ENCODE results near the gene LARGE1. TPM values are rescaled to one million over a fixed set of nuclear protein-coding genes. Genes with fewer than 3 reads are reported as not detected.

LARGE1 gene
- total RNA-seq, 1 donor from 2014 or later = 0.89 TPM

- no peak overlapping the region for H3K27ac Mint-ChIP-seq
- no peaks in the 10 kb centered on the region for H3K27me3 Mint-ChIP-seq (ENCODE audit: low read depth)
Measured at GRCh38 chr22:33735978-33736377, 184.3 kb downstream of the LARGE1 start.

DNA sequence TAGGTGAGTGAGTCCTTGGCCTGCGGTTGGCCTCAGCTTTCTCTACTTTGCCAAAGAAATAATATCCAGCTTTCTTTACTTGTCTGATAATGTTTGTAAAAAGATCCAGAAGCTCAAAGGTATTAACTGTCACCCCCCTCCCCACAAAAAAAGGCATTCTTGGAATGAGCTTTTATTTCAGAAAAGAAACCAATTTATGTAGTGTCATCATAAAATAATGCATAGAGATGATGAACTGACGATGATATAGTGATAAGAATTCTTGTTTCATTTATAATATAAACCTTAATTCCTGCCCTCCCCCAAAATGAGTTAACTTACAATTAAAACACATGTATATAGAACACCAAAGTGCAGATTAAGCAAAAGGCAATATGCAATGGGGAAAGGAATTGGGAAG is 191.4 kb downstream of the LARGE1 start:
- no peaks in the 10 kb centered on the region for H3K36me3 Mint-ChIP-seq (ENCODE audit: low read depth)
- H3K4me1 Mint-ChIP-seq (ENCODE audit: low read depth) = no peaks in the 10 kb centered on the region
- no peak for DNase-seq (ENCODE audit: low spot score)
- H3K27ac Mint-ChIP-seq = no peak overlapping the region
- intact Hi-C loops (cut with micrococcal nuclease) = no loop called here
- no peak overlapping the region for H3K4me3 Mint-ChIP-seq (ENCODE audit: low read depth)
- H3K27me3 Mint-ChIP-seq (ENCODE audit: low read depth) = no peaks in the 10 kb centered on the region
- peaks cover 51% of the 10 kb centered on the region for H3K9me3 Mint-ChIP-seq

More at GRCh38 chr22:33735978-33736377, 184.3 kb downstream of the LARGE1 start:
- H3K4me3 Mint-ChIP-seq (ENCODE audit: low read depth) = no peak overlapping the region
- H3K36me3 Mint-ChIP-seq (ENCODE audit: low read depth) = no peaks in the 10 kb centered on the region
- DNase-seq (ENCODE audit: low spot score) = no peak
- H3K9me3 Mint-ChIP-seq = peaks cover 48% of the 10 kb centered on the region
- intact Hi-C loops (cut with micrococcal nuclease) = no loop called here
- no peaks in the 10 kb centered on the region for H3K4me1 Mint-ChIP-seq (ENCODE audit: low read depth)

DNA sequence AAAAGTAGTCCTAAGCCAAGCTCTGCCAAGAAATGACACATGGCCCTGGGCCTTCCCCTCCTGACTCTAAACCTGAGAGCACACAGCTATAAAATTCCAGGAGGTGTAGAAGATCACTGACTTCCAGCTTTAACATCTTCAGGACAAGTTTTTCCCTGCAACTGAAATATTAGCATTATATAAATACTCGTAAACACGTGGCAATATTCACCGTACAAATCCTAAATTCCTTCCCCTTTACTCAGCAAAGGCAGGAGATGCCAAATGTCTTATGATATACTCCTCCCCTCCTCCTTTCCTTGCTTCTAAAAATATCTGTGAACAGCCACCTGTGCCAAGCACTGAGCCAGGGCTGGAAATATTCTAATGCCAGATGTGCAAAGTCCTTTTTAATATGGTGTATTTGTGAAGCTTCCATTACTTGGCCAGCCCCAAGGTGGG is 194.0 kb downstream of the LARGE1 start:
- Mint-ChIP-seq H3K4me1 (ENCODE audit: low read depth) (no peaks in the 10 kb centered on the region), H3K27me3 (ENCODE audit: low read depth) (no peaks in the 10 kb centered on the region), H3K9me3 (peaks cover 53% of the 10 kb centered on the region), H3K27ac (no peak overlapping the region), H3K4me3 (ENCODE audit: low read depth) (no peak overlapping the region), H3K36me3 (ENCODE audit: low read depth) (no peaks in the 10 kb centered on the region)
- DNase-seq (ENCODE audit: low spot score) = no peak
- intact Hi-C loops (cut with micrococcal nuclease) = no loop called here

- no peak for DNase-seq (ENCODE audit: low spot score)
- peaks cover 59% of the 10 kb centered on the region for H3K9me3 Mint-ChIP-seq
- H3K27me3 Mint-ChIP-seq (ENCODE audit: low read depth) = no peaks in the 10 kb centered on the region
- intact Hi-C loops (cut with micrococcal nuclease) = no loop called here
- H3K27ac Mint-ChIP-seq = no peak overlapping the region
- H3K36me3 Mint-ChIP-seq (ENCODE audit: low read depth) = no peaks in the 10 kb centered on the region
- H3K4me1 Mint-ChIP-seq (ENCODE audit: low read depth) = no peaks in the 10 kb centered on the region
- no peak overlapping the region for H3K4me3 Mint-ChIP-seq (ENCODE audit: low read depth)
Measured at GRCh38 chr22:33723915-33724314, 196.4 kb downstream of the LARGE1 start.

GRCh38 chr22:33722816-33723215 is 197.5 kb downstream of the LARGE1 start:
- Mint-ChIP-seq H3K4me1 (ENCODE audit: low read depth) (no peaks in the 10 kb centered on the region), H3K27ac (no peak overlapping the region), H3K27me3 (ENCODE audit: low read depth) (no peaks in the 10 kb centered on the region), H3K36me3 (ENCODE audit: low read depth) (no peaks in the 10 kb centered on the region), H3K9me3 (peaks cover 62% of the 10 kb centered on the region), H3K4me3 (ENCODE audit: low read depth) (no peak overlapping the region)
- intact Hi-C loops (cut with micrococcal nuclease) = no loop called here
- DNase-seq (ENCODE audit: low spot score) = no peak

GRCh38 chr22:33720166-33720878 is 200.0 kb downstream of the LARGE1 start:
- no peaks in the 10 kb centered on the region for H3K4me1 Mint-ChIP-seq (ENCODE audit: low read depth)
- no peaks in the 10 kb centered on the region for H3K27me3 Mint-ChIP-seq (ENCODE audit: low read depth)
- intact Hi-C loops (cut with micrococcal nuclease) = no loop called here
- DNase-seq (ENCODE audit: low spot score) = no peak
- peaks cover 66% of the 10 kb centered on the region for H3K9me3 Mint-ChIP-seq
- H3K36me3 Mint-ChIP-seq (ENCODE audit: low read depth) = no peaks in the 10 kb centered on the region
- no peak overlapping the region for H3K4me3 Mint-ChIP-seq (ENCODE audit: low read depth)
- H3K27ac Mint-ChIP-seq = no peak overlapping the region

DNA sequence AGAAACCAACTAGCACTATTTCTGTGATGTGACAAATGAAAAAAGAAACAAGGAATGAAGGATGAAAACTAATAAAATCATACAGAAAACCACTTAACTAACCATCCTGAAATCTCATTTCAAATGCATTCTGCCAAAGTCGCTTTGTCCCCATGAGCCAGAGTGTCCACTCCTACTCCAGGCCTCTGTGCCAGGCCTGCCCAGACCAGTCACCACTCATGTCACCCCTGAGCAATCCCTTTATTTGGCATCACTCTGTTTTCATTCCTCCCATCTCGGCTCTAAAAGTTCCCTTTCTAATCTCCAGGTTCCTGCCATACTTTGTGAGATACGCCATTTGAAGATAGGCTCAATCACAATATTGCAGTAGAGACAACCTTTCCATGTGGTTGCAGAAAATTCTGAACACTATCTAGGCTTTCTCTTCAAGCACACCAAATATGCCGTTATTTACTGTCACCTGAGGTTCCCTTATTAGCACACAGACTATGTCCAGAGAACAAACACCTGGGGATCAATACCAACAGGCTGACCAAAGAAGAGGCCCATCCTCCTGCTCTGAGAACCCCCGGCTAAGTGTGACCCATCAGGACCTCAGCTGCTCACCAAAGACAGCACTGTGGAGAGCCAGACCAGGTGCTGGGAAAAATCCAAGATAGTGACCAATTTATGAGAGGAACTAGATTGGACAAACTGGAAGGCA is 202.4 kb downstream of the LARGE1 start:
- intact Hi-C loops (cut with micrococcal nuclease) = no loop called here
- H3K27ac Mint-ChIP-seq = no peak overlapping the region
- H3K27me3 Mint-ChIP-seq (ENCODE audit: low read depth) = no peaks in the 10 kb centered on the region
- H3K4me1 Mint-ChIP-seq (ENCODE audit: low read depth) = no peaks in the 10 kb centered on the region
- no peak overlapping the region for H3K4me3 Mint-ChIP-seq (ENCODE audit: low read depth)
- H3K36me3 Mint-ChIP-seq (ENCODE audit: low read depth) = no peaks in the 10 kb centered on the region
- DNase-seq (ENCODE audit: low spot score) = no peak
- H3K9me3 Mint-ChIP-seq = peaks cover 70% of the 10 kb centered on the region

GRCh38 chr22:33715237-33715985 is 204.9 kb downstream of the LARGE1 start:
- DNase-seq (ENCODE audit: low spot score) = no peak
- Mint-ChIP-seq H3K9me3 (peaks cover 71% of the 10 kb centered on the region), H3K27ac (no peak overlapping the region), H3K4me1 (ENCODE audit: low read depth) (no peaks in the 10 kb centered on the region), H3K4me3 (ENCODE audit: low read depth) (no peak overlapping the region), H3K27me3 (ENCODE audit: low read depth) (no peaks in the 10 kb centered on the region), H3K36me3 (ENCODE audit: low read depth) (no peaks in the 10 kb centered on the region)
- intact Hi-C loops (cut with micrococcal nuclease) = no loop called here

DNA sequence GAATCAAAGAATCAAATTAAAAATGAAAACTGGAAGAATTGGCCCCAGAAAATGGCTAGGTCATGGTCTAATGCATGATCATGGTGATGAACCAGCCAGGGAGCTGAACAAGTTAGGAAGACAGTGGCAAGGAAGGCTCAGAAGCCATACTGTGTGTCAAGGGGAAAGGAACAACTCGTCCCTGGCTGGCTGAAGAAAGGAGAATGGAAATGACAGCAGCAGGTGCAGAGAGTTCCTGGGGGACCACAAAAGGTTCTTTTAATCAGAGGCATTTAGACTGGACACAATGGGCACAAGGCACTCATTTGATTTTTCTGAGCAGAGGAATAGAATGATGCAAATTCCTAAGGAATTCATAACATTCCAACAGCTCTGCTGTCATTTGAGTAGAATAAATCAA is 209.9 kb downstream of the LARGE1 start:
- H3K9me3 Mint-ChIP-seq = peaks cover 70% of the 10 kb centered on the region
- H3K27me3 Mint-ChIP-seq (ENCODE audit: low read depth) = no peaks in the 10 kb centered on the region
- no peaks in the 10 kb centered on the region for H3K4me1 Mint-ChIP-seq (ENCODE audit: low read depth)
- no peak for DNase-seq (ENCODE audit: low spot score)
- intact Hi-C loops (cut with micrococcal nuclease) = no loop called here
- H3K27ac Mint-ChIP-seq = no peak overlapping the region
- no peaks in the 10 kb centered on the region for H3K36me3 Mint-ChIP-seq (ENCODE audit: low read depth)
- no peak overlapping the region for H3K4me3 Mint-ChIP-seq (ENCODE audit: low read depth)

- H3K36me3 Mint-ChIP-seq (ENCODE audit: low read depth) = no peaks in the 10 kb centered on the region
- no peak overlapping the region for H3K4me3 Mint-ChIP-seq (ENCODE audit: low read depth)
- no peak for DNase-seq (ENCODE audit: low spot score)
- no peaks in the 10 kb centered on the region for H3K27me3 Mint-ChIP-seq (ENCODE audit: low read depth)
- H3K9me3 Mint-ChIP-seq = peaks cover 67% of the 10 kb centered on the region
- H3K27ac Mint-ChIP-seq = no peak overlapping the region
- no peaks in the 10 kb centered on the region for H3K4me1 Mint-ChIP-seq (ENCODE audit: low read depth)
- intact Hi-C loops (cut with micrococcal nuclease) = no loop called here
Measured at GRCh38 chr22:33707581-33707980, 212.7 kb downstream of the LARGE1 start.

- no peak for DNase-seq (ENCODE audit: low spot score)
- Mint-ChIP-seq H3K4me3 (ENCODE audit: low read depth) (no peak overlapping the region), H3K4me1 (ENCODE audit: low read depth) (no peaks in the 10 kb centered on the region), H3K36me3 (ENCODE audit: low read depth) (no peaks in the 10 kb centered on the region), H3K27ac (no peak overlapping the region), H3K27me3 (ENCODE audit: low read depth) (no peaks in the 10 kb centered on the region), H3K9me3 (peaks cover 65% of the 10 kb centered on the region)
- intact Hi-C loops (cut with micrococcal nuclease) = no loop called here
Measured at GRCh38 chr22:33706100-33706499, 214.2 kb downstream of the LARGE1 start.

GRCh38 chr22:33699176-33699575 is 221.1 kb downstream of the LARGE1 start:
- H3K27ac Mint-ChIP-seq = no peak overlapping the region
- H3K36me3 Mint-ChIP-seq (ENCODE audit: low read depth) = no peaks in the 10 kb centered on the region
- H3K27me3 Mint-ChIP-seq (ENCODE audit: low read depth) = no peaks in the 10 kb centered on the region
- intact Hi-C loops (cut with micrococcal nuclease) = no loop called here
- peaks cover 49% of the 10 kb centered on the region for H3K9me3 Mint-ChIP-seq
- no peak overlapping the region for H3K4me3 Mint-ChIP-seq (ENCODE audit: low read depth)
- DNase-seq (ENCODE audit: low spot score) = no peak
- no peaks in the 10 kb centered on the region for H3K4me1 Mint-ChIP-seq (ENCODE audit: low read depth)

- H3K36me3 Mint-ChIP-seq (ENCODE audit: low read depth) = no peaks in the 10 kb centered on the region
- H3K9me3 Mint-ChIP-seq = peaks cover 44% of the 10 kb centered on the region
Measured at GRCh38 chr22:33697640-33698039, 222.6 kb downstream of the LARGE1 start.

More at GRCh38 chr22:33697640-33698039, 222.6 kb downstream of the LARGE1 start:
- Mint-ChIP-seq H3K4me3 (ENCODE audit: low read depth) (no peak overlapping the region), H3K27ac (no peak overlapping the region), H3K27me3 (ENCODE audit: low read depth) (no peaks in the 10 kb centered on the region), H3K4me1 (ENCODE audit: low read depth) (no peaks in the 10 kb centered on the region)
- no peak for DNase-seq (ENCODE audit: low spot score)
- intact Hi-C loops (cut with micrococcal nuclease) = no loop called here
